ENCODE results near the gene SUSD3.

DNA sequence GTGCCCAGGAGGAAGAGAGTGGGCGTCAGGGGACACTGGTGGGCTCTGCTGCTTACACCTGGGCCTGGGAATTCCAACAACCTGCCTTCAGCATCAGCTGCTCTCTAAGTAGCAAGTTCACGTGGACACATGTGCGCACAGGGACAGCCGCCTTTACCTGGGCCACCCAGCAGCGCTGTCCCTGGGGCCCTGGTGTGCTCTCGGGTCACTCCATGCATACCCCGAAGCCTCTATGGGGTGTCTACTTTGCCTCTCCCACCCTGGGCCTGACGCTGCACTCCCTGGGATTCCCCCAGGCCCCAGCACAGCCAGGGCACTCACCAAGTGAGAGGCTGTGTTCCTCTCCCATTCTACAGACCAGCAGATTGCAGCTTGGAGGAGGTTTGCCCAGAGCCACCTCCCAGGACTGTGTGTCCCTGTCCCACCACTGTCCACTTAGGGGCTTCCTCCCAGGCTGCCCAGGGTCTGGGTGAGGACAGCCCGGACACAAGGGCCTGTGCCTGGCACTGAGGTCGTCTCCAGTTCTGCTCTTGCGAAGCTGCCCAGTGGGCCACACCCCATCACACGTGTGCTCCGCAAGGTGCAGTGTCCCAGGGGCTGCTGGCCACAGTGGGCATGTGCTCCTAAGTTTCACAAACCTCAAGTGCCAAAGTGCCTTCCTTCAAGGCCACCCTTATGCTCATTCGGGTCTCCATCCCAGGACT, 69.7 kb downstream of the SUSD3 start:
- TF ChIP-seq POLR2A (IDR thresholded peaks at IDR 0.05) = no peak
- no peak for TF ChIP-seq CTCF (IDR thresholded peaks at IDR 0.05)
